H9 (cell line): ENCODE measurements around the gene DAB1. TPM values are rescaled to one million over a fixed set of nuclear protein-coding genes. Genes with fewer than 3 reads are reported as not detected.

Experiments
- DNase-seq: peaks from one replicate; pipeline ENCODE4 v3.0.0-alpha.2; 2017
- H2AFZ ChIP-seq: one replicate; pipeline ENCODE4 v1.6.1; 2013; ENCODE audit warnings: mild to moderate bottlenecking, low read length, control low read depth, moderate library complexity
- H2AK5ac ChIP-seq: 2 replicates; pipeline ENCODE4 v1.6.1; 2013; ENCODE audit warnings: low read length, control low read depth, mixed read lengths; ENCODE audit not compliant: insufficient read length
- H2BK120ac ChIP-seq: one replicate; pipeline ENCODE4 v1.6.1; 2013; ENCODE audit warnings: low read depth, mild to moderate bottlenecking, low read length, control low read depth, inconsistent platforms; ENCODE audit not compliant: poor library complexity, severe bottlenecking
- H2BK12ac ChIP-seq: 2 replicates; pipeline ENCODE4 v1.6.1; 2013; ENCODE audit warnings: low read length, control low read depth, mixed read lengths, low read depth; ENCODE audit not compliant: insufficient read length
- H2BK15ac ChIP-seq: 2 replicates; pipeline ENCODE4 v1.6.1; 2013; ENCODE audit warnings: low read depth, low read length, control low read depth
- H2BK20ac ChIP-seq: one replicate; pipeline ENCODE4 v1.6.1; 2013; ENCODE audit warnings: low read depth, mild to moderate bottlenecking, low read length, control low read depth, inconsistent platforms; ENCODE audit not compliant: poor library complexity, severe bottlenecking
- H2BK5ac ChIP-seq: 2 replicates; pipeline ENCODE4 v1.6.1; 2013; ENCODE audit warnings: low read length, control low read depth, mixed read lengths; ENCODE audit not compliant: insufficient read length
- H3K14ac ChIP-seq: 2 replicates; pipeline ENCODE4 v1.6.1; 2013; ENCODE audit warnings: low read length, control low read depth; ENCODE audit not compliant: insufficient read depth
- H3K18ac ChIP-seq: 2 replicates; pipeline ENCODE4 v1.6.1; 2013; ENCODE audit warnings: low read depth, mild to moderate bottlenecking, mixed read lengths, low read length, control low read depth; ENCODE audit not compliant: insufficient read length
- H3K23ac ChIP-seq: 2 replicates; pipeline ENCODE4 v1.6.1; 2013; ENCODE audit warnings: low read length, control low read depth, mixed read lengths, low read depth; ENCODE audit not compliant: insufficient read length
- H3K23me2 ChIP-seq: 2 replicates; pipeline ENCODE4 v1.6.1; 2013; ENCODE audit warnings: low read depth, mild to moderate bottlenecking, mixed read lengths, low read length, control low read depth; ENCODE audit not compliant: insufficient read length, poor library complexity, severe bottlenecking
- H3K27ac ChIP-seq: 2 replicates; pipeline ENCODE4 v1.5.1; 2013; ENCODE audit warnings: low read length, control low read depth, mixed read lengths, low read depth; ENCODE audit not compliant: insufficient read length
- H3K27me3 ChIP-seq: 2 replicates; pipeline ENCODE4 v1.6.1; 2013; ENCODE audit warnings: low read length, control low read depth, inconsistent platforms; ENCODE audit not compliant: insufficient read depth
- H3K4ac ChIP-seq: 2 replicates; pipeline ENCODE4 v1.6.1; 2013; ENCODE audit warnings: low read depth, mild to moderate bottlenecking, control low read depth, inconsistent platforms, low read length, moderate library complexity
- H3K4me1 ChIP-seq: 2 replicates; pipeline ENCODE4 v1.6.1; 2013; ENCODE audit warnings: low read length, control low read depth, inconsistent platforms; ENCODE audit not compliant: insufficient read depth
- H3K4me2 ChIP-seq: 2 replicates; pipeline ENCODE4 v1.6.1; 2013; ENCODE audit warnings: low read length, control low read depth, mixed read lengths; ENCODE audit not compliant: insufficient read length, insufficient read depth
- H3K56ac ChIP-seq: 2 replicates; pipeline ENCODE4 v1.6.1; 2013; ENCODE audit warnings: low read depth, mild to moderate bottlenecking, mixed read lengths, low read length, control low read depth; ENCODE audit not compliant: insufficient read length
- H3K79me1 ChIP-seq: 2 replicates; pipeline ENCODE4 v1.6.1; 2013; ENCODE audit warnings: low read depth, mild to moderate bottlenecking, moderate library complexity, low read length, control low read depth, inconsistent platforms; ENCODE audit not compliant: insufficient read depth, poor library complexity, severe bottlenecking
- H3K79me2 ChIP-seq: 2 replicates; pipeline ENCODE4 v1.6.1; 2013; ENCODE audit warnings: low read length, control low read depth, inconsistent platforms; ENCODE audit not compliant: insufficient read depth
- H3K9ac ChIP-seq: 2 replicates; pipeline ENCODE4 v1.6.1; 2013; ENCODE audit warnings: low read length, control low read depth, mixed read lengths; ENCODE audit not compliant: insufficient read length; ENCODE audit errors: extremely low read depth
- H3K9me3 ChIP-seq: one replicate; pipeline ENCODE4 v1.6.1; 2013; ENCODE audit warnings: low read depth, low read length, inconsistent platforms; ENCODE audit not compliant: control insufficient read depth
- H3T11ph ChIP-seq: one replicate; pipeline ENCODE4 v1.6.1; 2013; ENCODE audit warnings: mild to moderate bottlenecking, low read length, control low read depth, inconsistent platforms
- H4K20me1 ChIP-seq: one replicate; pipeline ENCODE4 v1.6.1; 2013; ENCODE audit not compliant: control insufficient read depth, insufficient read length, insufficient read depth
- H4K5ac ChIP-seq: 2 replicates; pipeline ENCODE4 v1.6.1; 2013; ENCODE audit warnings: low read depth, mild to moderate bottlenecking, mixed read lengths, low read length, control low read depth; ENCODE audit not compliant: insufficient read length
- H4K8ac ChIP-seq: replicated peaks from 2 replicates; pipeline ENCODE4 v1.6.1; 2013; ENCODE audit warnings: low read length, control low read depth, mixed read lengths, low read depth; ENCODE audit not compliant: insufficient read length
- H4K91ac ChIP-seq: 2 replicates; pipeline ENCODE4 v1.6.1; 2013; ENCODE audit warnings: low read depth, mild to moderate bottlenecking, moderate library complexity, mixed read lengths, low read length, control low read depth; ENCODE audit not compliant: insufficient read length
- H3K27ac Mint-ChIP-seq, 3 experiments: 2 replicates in 2 of 3; 3 replicates in 1 of 3; pipeline ENCODE4 v1.8.0; 2020 to 2021; ENCODE audit warnings: mixed read lengths in 3 of 3, mild to moderate bottlenecking in 1 of 3, moderate library complexity in 1 of 3
- H3K27me3 Mint-ChIP-seq: 2 replicates; pipeline ENCODE4 v1.8.0; 2021; ENCODE audit warnings: low read depth, mild to moderate bottlenecking, moderate library complexity, mixed read lengths
- H3K36me3 Mint-ChIP-seq, 3 experiments: 2 replicates in 2 of 3; 3 replicates in 1 of 3; pipeline ENCODE4 v1.8.0; 2020 to 2021; ENCODE audit warnings: low read depth in 3 of 3, mixed read lengths in 3 of 3; ENCODE audit not compliant: insufficient read depth in 1 of 3
- H3K4me1 Mint-ChIP-seq, 2 experiments: 2 replicates each; pipeline ENCODE4 v1.8.0; 2020; ENCODE audit warnings: mixed read lengths in 2 of 2
- H3K4me3 Mint-ChIP-seq, 2 experiments: 2 replicates in 1 of 2; 3 replicates in 1 of 2; pipeline ENCODE4 v1.8.0; 2020 to 2021; ENCODE audit warnings: mild to moderate bottlenecking in 2 of 2, mixed read lengths in 2 of 2, moderate library complexity in 1 of 2
- H3K9me3 Mint-ChIP-seq, 2 experiments: 2 replicates in 1 of 2; 3 replicates in 1 of 2; pipeline ENCODE4 v1.8.0; 2020; ENCODE audit warnings: mild to moderate bottlenecking in 2 of 2, mixed read lengths in 2 of 2, moderate library complexity in 1 of 2
- CTCF ChIP-seq: fragments of 200-600 bp; sonication (generic); conservative IDR thresholded peaks from 3 replicates; pipeline ENCODE4 v1.8.0; 2021; ENCODE audit warnings: antibody characterized with exemption, mild to moderate bottlenecking
- WGBS: extraction: QIAGEN DNeasy Blood & Tissue Kit; methylation state at CpG from one replicate; pipeline ENCODE4 v1.1.7; 2013; ENCODE audit warnings: missing lambda C conversion rate, low lambda C conversion rate, mixed read lengths; ENCODE audit not compliant: insufficient read length; ENCODE audit errors: extremely low coverage; 5-methylcytosine and 5-hydroxymethylcytosine counted together
- total RNA-seq: library from RNA; stranded (reverse); gene quantifications from 2 replicates; pipeline ENCODE4 v1.2.1, GENCODE V29; 2021

DAB1 gene
- total RNA-seq, 1 experiment from 2014 or later, result 9.3 TPM

GRCh38 chr1:57361516-57361915 lies 62.3 kb downstream of the DAB1 start:
- H3K9me3 Mint-ChIP-seq, result peaks cover 13 to 15% of the 10 kb centered on the region in 2 experiments
- H3K27me3 Mint-ChIP-seq, result no peaks in the 10 kb centered on the region
- Histone ChIP-seq H2BK120ac (no peak overlapping the region), H3K14ac (no peak overlapping the region), H3K79me1 (no peaks in the 10 kb centered on the region), H3K9ac (no peak overlapping the region), H3K27ac (no peak overlapping the region), H3K9me3 (no peaks in the 10 kb centered on the region), H3T11ph (no peak overlapping the region), H3K27me3 (no peaks in the 10 kb centered on the region), H3K18ac (no peak overlapping the region), H4K91ac (no peak overlapping the region), H3K4me2 (no peak overlapping the region), H2BK20ac (no peak overlapping the region), H4K20me1 (no peaks in the 10 kb centered on the region), H4K5ac (no peak overlapping the region), H3K23me2 (no peaks in the 10 kb centered on the region), H3K4me1 (no peaks in the 10 kb centered on the region), H3K56ac (no peak overlapping the region), H2BK12ac (no peak overlapping the region), H3K4ac (no peak overlapping the region), H2BK15ac (no peak overlapping the region), H2AFZ (no peak overlapping the region), H3K79me2 (no peaks in the 10 kb centered on the region), H2AK5ac (no peak overlapping the region), H2BK5ac (no peak overlapping the region), H3K23ac (no peak overlapping the region), H4K8ac (no peak overlapping the region)
- peaks cover 8 to 15% (median 13%) of the 10 kb centered on the region in 3 experiments for H3K36me3 Mint-ChIP-seq
- no CpG with 5 or more reads among the region's 2 CpGs for WGBS
- peaks cover 17 to 21% of the 10 kb centered on the region in 2 experiments for H3K4me1 Mint-ChIP-seq
- TF ChIP-seq CTCF, result no peak
- H3K4me3 Mint-ChIP-seq, result no peak overlapping the region
- DNase-seq, result no peak
- no peak overlapping the region for H3K27ac Mint-ChIP-seq
